Measurements from ENCODE around the gene PCLAF. TPM values are rescaled to one million over a fixed set of nuclear protein-coding genes. Genes with fewer than 3 reads are reported as not detected.

Gene PCLAF
- total and polyA plus RNA-seq, 2 of the 8 experiments (the other 6 are each of a cell fraction or from before 2014, with no cell fraction given) = 76.2 to 124 TPM

GRCh38 chr15:64333516-64333915 lies 47.7 kb downstream of the PCLAF start:
- Histone ChIP-seq H3K9ac (replicated peaks in 1 of 4; ENCODE audit: extremely low read depth in 1 of 4, low read depth in 3 of 4, low read length in 3 of 4) (no peak overlapping the region), H4K91ac (replicated peaks; ENCODE audit: insufficient read length, low read length) (no peak overlapping the region), H2BK5ac (ENCODE audit: low read depth, low read length) (no peak overlapping the region), H4K5ac (ENCODE audit: insufficient read length, low read depth, low read length) (no peak overlapping the region), H3K4me3 (ENCODE audit: extremely low read depth in 1 of 4, insufficient read depth in 2 of 4, low read depth in 3 of 4, low read length in 4 of 4) (no peak overlapping the region), H3K9me3 (ENCODE audit: insufficient read depth in 2 of 2, low read depth in 1 of 2, low read length in 1 of 2) (no peaks in the 10 kb centered on the region; a peak in 1 of 4 replicates), H3K56ac (replicated peaks; ENCODE audit: insufficient read length, low read depth, low read length) (no peak overlapping the region), H3K79me1 (ENCODE audit: low read depth, low read length) (no peaks in the 10 kb centered on the region), H3K27me3 (replicated peaks in 1 of 4; ENCODE audit: control insufficient read depth in 3 of 4, extremely low read depth in 1 of 4, insufficient read depth in 3 of 4, low read length in 3 of 4) (no peaks in the 10 kb centered on the region), H3K23me2 (ENCODE audit: low read depth, low read length) (no peaks in the 10 kb centered on the region), H2AFZ (ENCODE audit: low read length) (no peak overlapping the region), H4K20me1 (replicated peaks in 1 of 2; ENCODE audit: control insufficient read depth in 1 of 2, insufficient read depth in 2 of 2, low read length in 2 of 2) (no peaks in the 10 kb centered on the region), H2BK20ac (ENCODE audit: low read length) (no peak overlapping the region), H2BK15ac (ENCODE audit: low read length) (no peak overlapping the region), H3K4me2 (ENCODE audit: insufficient read depth in 1 of 2, low read depth in 2 of 2, low read length in 2 of 2) (no peak overlapping the region), H3K36me3 (ENCODE audit: control insufficient read depth in 2 of 4, insufficient read depth in 4 of 4, low read length in 3 of 4) (no peaks in the 10 kb centered on the region), H3K79me2 (ENCODE audit: control insufficient read depth in 1 of 2, insufficient read depth in 2 of 2, low read length in 2 of 2) (peaks cover 0 to 7% of the 10 kb centered on the region in 2 experiments; a peak in 2 of 4 replicates), H3K18ac (ENCODE audit: extremely low read depth, low read length) (no peak overlapping the region), H2BK120ac (replicated peaks; ENCODE audit: low read depth, low read length) (no peak overlapping the region), H3K4me1 (replicated peaks in 1 of 4; ENCODE audit: control insufficient read depth in 3 of 4, insufficient read depth in 4 of 4, low read length in 3 of 4) (no peaks in the 10 kb centered on the region), H2AK5ac (ENCODE audit: low read depth, low read length) (no peak overlapping the region), H4K8ac (ENCODE audit: extremely low read depth, insufficient read depth, low read length) (no peak overlapping the region), H3K4ac (replicated peaks; ENCODE audit: insufficient read length, low read depth, low read length) (no peak overlapping the region), H2BK12ac (ENCODE audit: low read depth, low read length) (no peak overlapping the region), H3K23ac (ENCODE audit: insufficient read length) (no peak overlapping the region), H3K27ac (ENCODE audit: low read depth, low read length) (no peak overlapping the region), H3K14ac (ENCODE audit: insufficient read length) (no peak overlapping the region)
- 96% methylated on average over 2 of the region's 2 CpGs; no CpG with 5 or more reads in 1 of the 2 experiments for WGBS, 2 experiments (ENCODE audit: extremely low coverage in 1 of 2, insufficient coverage in 1 of 2, insufficient read length in 1 of 2, insufficient replicate concordance in 2 of 2, low coverage in 1 of 2, low lambda C conversion rate in 2 of 2, missing lambda C conversion rate in 1 of 2)
- CTCF ChIA-PET (ENCODE audit: partially characterized antibody) = interaction anchor here (1.2 to 1.8 kb wide), 4 partner anchors 12 to 121 kb away, joined by 3 to 8 read pairs (median 3); no protein-coding TSS in a partner anchor
- FAIRE-seq = no peak
- POLR2A ChIA-PET (ENCODE audit: partially characterized antibody) = no interaction called here
- DNase-seq (ENCODE audit: low read depth in 1 of 2, low spot score in 2 of 2) = no peak
- TF ChIP-seq E2F6 (IDR thresholded peaks at IDR 0.05) = no peak
- no peak for TF ChIP-seq SP1 (IDR thresholded peaks at IDR 0.05; ENCODE audit: low read depth, low read length)
- TF ChIP-seq SIRT6 (IDR thresholded peaks at IDR 0.05; ENCODE audit: low read length) = no peak
- no peak for TF ChIP-seq EGR1 (IDR thresholded peaks at IDR 0.05; ENCODE audit: borderline replicate concordance, low read depth, low read length)
- no peak for TF ChIP-seq NRF1 (IDR thresholded peaks at IDR 0.05; ENCODE audit: low read depth, low read length)

All from H1 (cell line).